HepG2 (cell line): ENCODE measurements around the gene RAC3. TPM values are rescaled to one million over a fixed set of nuclear protein-coding genes. Genes with fewer than 3 reads are reported as not detected.

Source experiments
- ELF4 ChIP-seq: sonication (generic); formaldehyde crosslinking; IDR thresholded peaks from 2 replicates; pipeline ENCODE4 v1.5.0; 2020; ENCODE audit warnings: missing genetic modification reagents, mild to moderate bottlenecking, moderate library complexity, borderline replicate concordance
- ZNF3 ChIP-seq: IDR thresholded peaks from 2 replicates; pipeline ENCODE4 v1.7.0; 2017; ENCODE audit warnings: inconsistent platforms
- ZNF709 ChIP-seq: sonication (generic); formaldehyde crosslinking; IDR thresholded peaks from 2 replicates; pipeline ENCODE4 v1.5.0; 2020; ENCODE audit warnings: mild to moderate bottlenecking, missing genetic modification reagents
- polyA plus RNA-seq, 8 experiments: library from polyadenylated mRNA; depleted of rRNA in 3 of 8; stranded (reverse) in 7 of 8; unstranded in 1 of 8; fragments of >200 nt; fragmentation: Illumina TruSeq in 4 of 8; extraction: Trizol in 4 of 8; gene quantifications; 2 replicates each; pipeline versions ENCODE4 v1.2.1 to v1.2.3, GENCODE V29; 2011 to 2016; ENCODE audit warnings: low read depth in 4 of 8, missing spikeins in 1 of 8, mixed read lengths in 1 of 8; ENCODE audit not compliant: insufficient read depth in 1 of 8
- total RNA-seq, 5 experiments: library from RNA; depleted of rRNA; stranded (reverse); fragments of >200 nt; fragmentation: Illumina TruSeq; extraction: Trizol; gene quantifications; 2 replicates each; pipeline ENCODE4 v1.2.3, GENCODE V29; 2016; ENCODE audit warnings: low read depth in 1 of 5
- TF ChIP-seq, protein P1 (sequence below): sonication (generic); formaldehyde crosslinking; IDR thresholded peaks from 2 replicates; pipeline ENCODE4 v1.8.1; 2023; ENCODE audit warnings: mild to moderate bottlenecking, missing genetic modification reagents
- TF ChIP-seq, protein P2 (sequence below): sonication (generic); formaldehyde crosslinking; IDR thresholded peaks from 2 replicates; pipeline ENCODE4 v1.5.0; 2020; ENCODE audit warnings: mild to moderate bottlenecking, missing genetic modification reagents, borderline replicate concordance
- TF ChIP-seq, protein P3 (sequence below): sonication (generic); formaldehyde crosslinking; IDR thresholded peaks from 2 replicates; pipeline ENCODE4 v1.4.0; 2020; ENCODE audit warnings: mild to moderate bottlenecking, missing genetic modification reagents, borderline replicate concordance

RAC3 gene
- total and polyA plus RNA-seq, 2 of the 13 experiments (the other 11 are each of a cell fraction or from before 2014, with no cell fraction given), result 10.5 to 21.3 TPM

DNA sequence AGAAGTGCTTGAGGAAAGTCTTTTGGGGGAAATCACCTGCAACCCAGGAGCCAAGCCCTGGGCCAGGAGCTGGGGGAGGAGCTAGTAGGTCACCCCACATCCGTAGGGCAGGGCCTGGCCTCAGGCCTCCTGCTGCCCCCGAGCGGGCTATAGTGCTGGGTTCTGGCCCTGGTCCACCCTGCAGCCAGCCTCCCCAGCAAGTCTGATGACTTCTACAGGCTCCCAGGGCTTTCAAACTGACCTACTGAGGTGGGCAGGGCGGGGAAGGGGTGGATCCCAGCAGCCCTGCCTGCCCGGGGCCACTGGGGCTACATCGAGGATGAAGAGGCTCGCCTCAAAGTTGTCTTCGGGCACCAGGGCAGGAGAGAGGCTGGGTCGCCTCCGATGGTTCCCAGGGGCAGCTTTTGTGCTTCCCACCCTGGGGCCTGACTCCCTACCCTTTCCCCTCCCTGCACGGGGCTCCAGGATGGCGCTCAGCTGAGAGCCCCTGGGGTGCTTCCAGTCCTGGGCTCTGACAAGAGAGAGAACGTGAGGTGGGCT is 13.8 kb upstream of the RAC3 start (continued):
- TF ChIP-seq, protein P1, sequence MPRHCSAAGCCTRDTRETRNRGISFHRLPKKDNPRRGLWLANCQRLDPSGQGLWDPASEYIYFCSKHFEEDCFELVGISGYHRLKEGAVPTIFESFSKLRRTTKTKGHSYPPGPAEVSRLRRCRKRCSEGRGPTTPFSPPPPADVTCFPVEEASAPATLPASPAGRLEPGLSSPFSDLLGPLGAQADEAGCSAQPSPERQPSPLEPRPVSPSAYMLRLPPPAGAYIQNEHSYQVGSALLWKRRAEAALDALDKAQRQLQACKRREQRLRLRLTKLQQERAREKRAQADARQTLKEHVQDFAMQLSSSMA (CRISPR knock-in tag), result no peak
- no peak for TF ChIP-seq ZNF3 (CRISPR knock-in tag)
- TF ChIP-seq, protein P2, sequence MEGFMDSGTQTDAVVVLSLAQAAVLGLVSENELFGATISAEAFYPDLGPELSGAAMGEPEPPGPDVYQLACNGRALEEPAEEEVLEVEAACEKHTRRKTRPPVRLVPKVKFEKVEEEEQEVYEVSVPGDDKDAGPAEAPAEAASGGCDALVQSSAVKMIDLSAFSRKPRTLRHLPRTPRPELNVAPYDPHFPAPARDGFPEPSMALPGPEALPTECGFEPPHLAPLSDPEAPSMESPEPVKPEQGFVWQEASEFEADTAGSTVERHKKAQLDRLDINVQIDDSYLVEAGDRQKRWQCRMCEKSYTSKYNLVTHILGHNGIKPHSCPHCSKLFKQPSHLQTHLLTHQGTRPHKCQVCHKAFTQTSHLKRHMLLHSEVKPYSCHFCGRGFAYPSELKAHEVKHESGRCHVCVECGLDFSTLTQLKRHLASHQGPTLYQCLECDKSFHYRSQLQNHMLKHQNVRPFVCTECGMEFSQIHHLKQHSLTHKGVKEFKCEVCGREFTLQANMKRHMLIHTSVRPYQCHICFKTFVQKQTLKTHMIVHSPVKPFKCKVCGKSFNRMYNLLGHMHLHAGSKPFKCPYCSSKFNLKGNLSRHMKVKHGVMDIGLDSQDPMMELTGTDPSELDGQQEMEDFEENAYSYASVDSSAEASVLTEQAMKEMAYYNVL, result no peak
- no peak for TF ChIP-seq ELF4
- no peak for TF ChIP-seq ZNF709 (CRISPR knock-in tag)
- TF ChIP-seq, protein P3, sequence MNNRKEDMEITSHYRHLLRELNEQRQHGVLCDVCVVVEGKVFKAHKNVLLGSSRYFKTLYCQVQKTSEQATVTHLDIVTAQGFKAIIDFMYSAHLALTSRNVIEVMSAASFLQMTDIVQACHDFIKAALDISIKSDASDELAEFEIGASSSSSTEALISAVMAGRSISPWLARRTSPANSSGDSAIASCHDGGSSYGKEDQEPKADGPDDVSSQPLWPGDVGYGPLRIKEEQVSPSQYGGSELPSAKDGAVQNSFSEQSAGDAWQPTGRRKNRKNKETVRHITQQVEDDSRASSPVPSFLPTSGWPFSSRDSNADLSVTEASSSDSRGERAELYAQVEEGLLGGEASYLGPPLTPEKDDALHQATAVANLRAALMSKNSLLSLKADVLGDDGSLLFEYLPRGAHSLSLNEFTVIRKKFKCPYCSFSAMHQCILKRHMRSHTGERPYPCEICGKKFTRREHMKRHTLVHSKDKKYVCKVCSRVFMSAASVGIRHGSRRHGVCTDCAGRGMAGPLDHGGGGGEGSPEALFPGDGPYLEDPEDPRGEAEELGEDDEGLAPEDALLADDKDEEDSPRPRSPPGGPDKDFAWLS (CRISPR knock-in tag), result no peak
